OCI-LY3 (cell line): ENCODE data around the gene ITGAE.
"Not testable (repeated sequence)": the region's sequence is repeated elsewhere in the genome, so short reads cannot be mapped to it uniquely, and the experiment has no call there.

ENCODE experiments used
- CTCF ChIP-seq: fragments of 200-600, 300-600 bp; sonication (generic); IDR thresholded peaks from 2 replicates; pipeline ENCODE4 v1.5.1; 2014; ENCODE audit warnings: antibody characterized with exemption, low read length, low read depth
- EZH2phosphoT487 ChIP-seq: fragments of 200-600 bp; shearing (Covaris generic); IDR thresholded peaks from 2 replicates; pipeline ENCODE4 v1.6.1; 2018; ENCODE audit warnings: antibody characterized with exemption, mixed run types, low read depth

DNA sequence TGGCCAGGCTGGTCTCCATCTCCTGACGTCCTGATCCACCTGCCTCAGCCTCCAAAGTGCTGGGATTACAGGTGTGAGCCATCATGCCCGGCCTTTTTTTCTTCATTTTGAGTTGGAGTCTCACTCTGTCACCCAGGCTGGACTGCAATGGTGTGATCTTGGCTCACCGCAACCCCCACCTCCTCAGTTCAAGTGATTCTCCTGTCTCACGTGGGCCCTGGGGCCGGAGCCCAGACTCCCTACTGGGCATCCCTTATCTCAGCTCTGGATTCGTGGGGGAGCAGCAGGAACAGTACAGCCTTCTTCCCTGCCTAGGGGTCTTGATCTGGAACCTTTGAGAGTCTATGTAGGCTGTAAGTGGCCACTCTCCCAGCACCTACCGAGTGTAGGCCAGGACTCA, 7.7 kb downstream of the ITGAE start:
- not testable (repeated sequence) for TF ChIP-seq CTCF, EZH2phosphoT487
